ENCODE data around the gene TFDP1.

The TFDP1 gene

DNA sequence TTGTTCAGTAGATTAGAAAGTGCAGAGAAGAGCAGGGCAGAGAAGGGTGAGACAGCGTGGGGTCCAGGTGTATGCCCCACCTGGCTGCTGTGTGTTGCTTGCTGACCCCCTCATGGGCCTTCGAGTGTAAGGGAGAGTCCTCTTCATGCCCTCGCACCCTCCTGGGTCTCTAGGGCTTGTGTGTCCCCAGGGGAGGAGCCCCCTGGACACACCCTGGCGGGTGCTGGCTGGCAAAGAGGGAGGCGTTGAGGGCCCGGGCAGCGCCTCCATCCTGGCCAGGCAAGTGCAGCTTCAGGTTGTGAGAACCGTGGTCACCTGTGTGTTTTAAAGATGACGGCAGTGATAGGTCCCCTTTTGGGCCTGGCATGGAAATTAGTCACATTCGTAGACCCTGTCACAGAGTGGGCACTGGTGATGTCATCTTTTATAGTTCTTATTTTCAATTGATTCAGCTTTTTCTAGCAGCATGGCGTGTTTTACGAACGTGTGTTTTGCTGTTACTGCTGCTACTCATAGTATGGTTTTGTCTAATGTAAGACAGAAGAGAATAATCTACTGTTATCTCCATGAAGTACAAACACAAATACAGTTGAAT is 18.7 kb downstream of the TFDP1 start:
- H3K4me3 ChIP-seq (ENCODE audit: low read depth, low read length) = no peak overlapping the region
- TF ChIP-seq, protein P1, sequence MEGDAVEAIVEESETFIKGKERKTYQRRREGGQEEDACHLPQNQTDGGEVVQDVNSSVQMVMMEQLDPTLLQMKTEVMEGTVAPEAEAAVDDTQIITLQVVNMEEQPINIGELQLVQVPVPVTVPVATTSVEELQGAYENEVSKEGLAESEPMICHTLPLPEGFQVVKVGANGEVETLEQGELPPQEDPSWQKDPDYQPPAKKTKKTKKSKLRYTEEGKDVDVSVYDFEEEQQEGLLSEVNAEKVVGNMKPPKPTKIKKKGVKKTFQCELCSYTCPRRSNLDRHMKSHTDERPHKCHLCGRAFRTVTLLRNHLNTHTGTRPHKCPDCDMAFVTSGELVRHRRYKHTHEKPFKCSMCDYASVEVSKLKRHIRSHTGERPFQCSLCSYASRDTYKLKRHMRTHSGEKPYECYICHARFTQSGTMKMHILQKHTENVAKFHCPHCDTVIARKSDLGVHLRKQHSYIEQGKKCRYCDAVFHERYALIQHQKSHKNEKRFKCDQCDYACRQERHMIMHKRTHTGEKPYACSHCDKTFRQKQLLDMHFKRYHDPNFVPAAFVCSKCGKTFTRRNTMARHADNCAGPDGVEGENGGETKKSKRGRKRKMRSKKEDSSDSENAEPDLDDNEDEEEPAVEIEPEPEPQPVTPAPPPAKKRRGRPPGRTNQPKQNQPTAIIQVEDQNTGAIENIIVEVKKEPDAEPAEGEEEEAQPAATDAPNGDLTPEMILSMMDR (IDR thresholded peaks at IDR 0.05; ENCODE audit: control insufficient read depth, extremely low read depth, insufficient read depth) = no peak
- no peak for DNase-seq (ENCODE audit: low read depth)

DNA sequence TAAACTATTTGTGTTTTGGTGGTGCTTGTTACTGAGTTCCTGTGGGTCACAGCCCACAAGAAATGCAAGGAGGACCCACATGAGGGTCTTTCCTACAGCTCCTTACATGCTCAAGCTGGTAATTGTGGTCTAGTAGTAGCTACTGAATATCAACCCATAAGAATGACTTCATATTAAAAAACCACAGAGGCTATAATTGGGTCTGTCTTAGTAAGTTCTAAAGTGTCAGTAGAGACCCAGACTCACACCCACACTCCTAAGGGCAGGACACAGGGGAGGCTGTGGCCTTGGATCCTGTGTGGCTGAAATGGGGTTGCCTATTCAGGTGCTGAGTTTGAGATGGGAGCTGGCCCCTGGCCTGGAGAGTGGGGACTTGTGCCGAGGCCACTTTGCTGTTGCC is 19.6 kb downstream of the TFDP1 start:
- no peak overlapping the region for H3K4me3 ChIP-seq (ENCODE audit: low read depth, low read length)
- TF ChIP-seq, protein P1 (IDR thresholded peaks at IDR 0.05; ENCODE audit: control insufficient read depth, extremely low read depth, insufficient read depth) = no peak
- no peak for DNase-seq (ENCODE audit: low read depth)

DNA sequence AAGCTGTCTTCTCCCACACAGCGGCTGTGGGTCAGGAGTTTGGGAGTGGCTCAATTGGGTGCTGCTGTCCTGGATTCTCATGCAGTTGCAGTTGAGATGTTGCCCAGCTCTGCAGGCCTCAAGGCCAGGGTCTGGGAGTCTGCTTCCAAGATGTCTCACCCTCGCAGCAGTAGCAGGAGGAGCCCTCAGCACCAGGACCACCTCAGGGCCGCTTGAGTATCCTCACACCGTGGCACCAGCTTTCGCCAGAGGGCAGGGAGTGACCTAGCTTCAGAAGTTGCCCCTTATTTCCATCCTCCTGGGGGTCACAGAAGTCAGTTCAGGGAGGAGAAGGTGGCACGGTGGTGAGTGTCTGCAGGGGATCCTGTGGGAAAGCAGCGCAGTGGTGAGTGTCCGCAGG is 20.9 kb downstream of the TFDP1 start:
- TF ChIP-seq, protein P1 (IDR thresholded peaks at IDR 0.05; ENCODE audit: control insufficient read depth, extremely low read depth, insufficient read depth) = no peak

DNA sequence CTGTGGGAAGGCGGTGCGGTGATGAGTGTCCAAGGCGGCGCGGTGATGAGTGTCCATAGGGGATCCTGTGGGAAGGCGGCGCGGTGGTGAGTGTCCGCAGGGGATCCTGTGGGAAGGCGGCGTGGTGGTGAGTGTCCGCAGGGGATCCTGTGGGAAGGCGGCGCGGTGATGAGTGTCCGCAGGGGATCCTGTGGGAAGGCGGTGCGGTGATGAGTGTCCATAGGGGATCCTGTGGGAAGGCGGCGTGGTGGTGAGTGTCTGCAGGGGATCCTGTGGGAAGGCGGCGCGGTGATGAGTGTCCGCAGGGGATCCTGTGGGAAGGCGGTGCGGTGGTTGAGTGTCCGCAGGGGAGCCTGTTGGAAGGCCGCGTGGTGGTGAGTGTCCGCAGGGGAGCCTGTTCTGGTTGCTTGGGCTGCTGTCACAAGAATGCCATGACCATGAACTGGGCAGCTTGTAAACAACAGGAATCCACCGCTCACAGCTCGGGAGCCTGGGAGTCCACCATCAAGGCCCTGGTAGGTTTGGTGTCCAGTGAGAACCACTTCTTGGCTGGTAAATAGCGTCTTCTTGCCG is 21.4 kb downstream of the TFDP1 start:
- TF ChIP-seq, protein P1 (IDR thresholded peaks at IDR 0.05; ENCODE audit: control insufficient read depth, extremely low read depth, insufficient read depth) = no peak
- DNase-seq (ENCODE audit: low read depth) = no peak
- H3K4me3 ChIP-seq (ENCODE audit: low read depth, low read length) = no peak overlapping the region

More for the DNA sequence above, 20.9 kb downstream of the TFDP1 start:
- no peak for DNase-seq (ENCODE audit: low read depth)
- H3K4me3 ChIP-seq (ENCODE audit: low read depth, low read length) = no peak overlapping the region

DNA sequence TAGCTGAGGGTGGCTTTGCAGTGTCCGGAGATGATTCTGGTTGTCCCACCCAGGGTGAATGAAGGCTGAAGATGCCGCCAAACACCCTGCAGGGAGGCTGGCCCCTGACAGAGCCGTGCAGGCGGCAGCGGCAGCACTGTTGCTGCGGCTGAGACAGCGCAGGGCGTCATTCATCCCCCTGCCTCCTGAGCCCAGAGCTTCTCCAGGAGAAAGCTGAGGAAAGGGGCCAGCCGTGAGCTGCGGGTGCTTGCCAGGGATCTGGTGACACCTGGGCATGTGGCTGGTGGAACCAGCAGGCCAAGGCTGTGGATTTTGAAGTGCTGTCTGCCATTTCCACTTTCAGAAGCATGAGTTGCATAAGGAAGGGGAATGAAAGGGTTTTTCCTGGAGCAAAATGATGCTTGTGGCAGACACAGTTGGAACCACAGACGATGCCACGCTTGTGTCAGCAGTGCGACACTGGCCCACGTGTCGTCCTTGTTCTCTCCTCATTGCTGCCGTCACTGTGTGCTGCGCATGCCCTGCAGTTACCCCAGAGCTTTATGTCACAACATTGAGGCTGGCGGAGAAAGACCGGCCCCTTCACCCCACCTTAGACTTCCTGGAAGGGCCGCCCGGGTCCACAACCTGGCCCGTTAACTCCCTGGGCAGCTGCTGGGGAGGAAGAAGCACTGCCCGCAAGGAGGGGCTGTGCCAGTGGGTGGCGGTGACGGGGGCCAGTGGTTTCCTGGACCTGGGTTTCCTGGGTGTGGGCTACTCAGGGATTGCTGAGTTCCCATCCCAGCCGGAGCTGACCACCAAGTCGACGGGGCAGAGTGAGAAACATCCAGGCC is 22.7 kb downstream of the TFDP1 start:
- no peak for DNase-seq (ENCODE audit: low read depth)
- TF ChIP-seq, protein P1 (IDR thresholded peaks at IDR 0.05; ENCODE audit: control insufficient read depth, extremely low read depth, insufficient read depth) = no peak
- no peak overlapping the region for H3K4me3 ChIP-seq (ENCODE audit: low read depth, low read length)

DNA sequence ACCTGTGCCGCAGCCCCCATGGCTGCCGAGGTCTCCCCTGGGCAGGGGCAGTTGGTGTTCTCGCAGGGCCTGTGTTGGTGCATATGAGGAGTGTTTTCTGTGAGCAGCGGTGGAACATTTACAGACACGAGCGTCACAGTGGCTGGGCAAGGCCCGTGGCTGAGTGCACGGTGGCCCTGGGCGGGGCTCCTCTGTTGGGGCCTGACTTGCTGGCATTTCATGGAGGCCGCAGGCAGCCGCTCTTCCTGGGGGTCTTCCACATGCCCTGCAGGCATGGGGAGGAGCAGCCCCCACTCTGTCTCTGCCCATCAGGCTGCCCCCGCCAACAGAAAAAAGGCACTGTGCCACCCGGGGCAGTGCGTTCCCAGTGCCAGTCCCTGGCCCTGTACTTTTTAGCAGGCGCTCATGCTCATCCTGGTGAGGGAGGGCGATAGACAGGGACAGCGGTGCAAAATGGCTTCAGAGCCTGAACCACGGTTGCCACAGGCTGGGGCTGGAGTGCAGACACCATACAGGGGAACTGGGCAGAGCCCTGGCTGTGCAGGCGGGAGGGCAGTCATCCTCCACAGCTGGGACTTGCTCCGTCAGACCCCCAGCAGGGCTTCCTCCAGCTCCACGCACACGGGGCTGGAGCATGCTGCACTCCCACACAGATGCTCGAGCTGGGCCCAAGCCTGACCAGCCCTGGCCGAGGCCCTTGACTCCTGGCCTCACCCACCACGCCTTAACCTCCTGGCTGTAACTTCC is 23.5 kb downstream of the TFDP1 start:
- H3K4me3 ChIP-seq (ENCODE audit: low read depth, low read length) = no peak overlapping the region
- DNase-seq (ENCODE audit: low read depth) = no peak
- TF ChIP-seq, protein P1 (IDR thresholded peaks at IDR 0.05; ENCODE audit: control insufficient read depth, extremely low read depth, insufficient read depth) = no peak

Measured in LNCaP clone FGC (cell line).